GM12878 (cell line): ENCODE results near the gene SRCIN1.

ENCODE experiments used
- CBX3 ChIP-seq: fragments of 200-600 bp; sonication (generic); IDR thresholded peaks from 2 replicates; pipeline ENCODE4 v1.6.1; 2016; ENCODE audit warnings: low read depth, borderline replicate concordance
- EZH2 ChIP-seq: IDR thresholded peaks from 2 replicates; pipeline ENCODE4 v1.6.1; 2012; ENCODE audit warnings: low read depth, mild to moderate bottlenecking, control low read depth, inconsistent platforms, low read length, borderline replicate concordance; ENCODE audit not compliant: control insufficient read depth
- HDAC2 ChIP-seq: fragments of 200-600 bp; sonication (generic); IDR thresholded peaks from 2 replicates; pipeline ENCODE4 v1.6.1; 2017
- SREBF2 ChIP-seq: IDR thresholded peaks from 2 replicates; pipeline ENCODE4 v1.6.1; 2012; ENCODE audit warnings: mild to moderate bottlenecking, low read length
- TAF1 ChIP-seq: IDR thresholded peaks from 2 replicates; pipeline ENCODE4 v1.6.1; 2011; ENCODE audit warnings: mild to moderate bottlenecking, low read depth, low read length, borderline replicate concordance
- TF ChIP-seq, protein P1 (sequence below): IDR thresholded peaks from 2 replicates; pipeline ENCODE4 v1.6.1; 2011; ENCODE audit warnings: mild to moderate bottlenecking, low read depth, low read length, moderate library complexity; ENCODE audit not compliant: insufficient replicate concordance
- TF ChIP-seq, protein P2 (sequence below): fragments of 450-650 bp; IDR thresholded peaks from 2 replicates; pipeline ENCODE4 v1.6.1; 2017; ENCODE audit warnings: mild to moderate bottlenecking, moderate library complexity
- TF ChIP-seq, protein P3 (sequence below), 3 experiments: IDR thresholded peaks in 2 of 3; conservative IDR thresholded peaks in 1 of 3; 2 replicates each; pipeline ENCODE4 v1.5.1; 2011; ENCODE audit warnings: low read depth in 3 of 3, low read length in 3 of 3, mild to moderate bottlenecking in 3 of 3, control low read depth in 2 of 3, moderate library complexity in 2 of 3, inconsistent platforms in 1 of 3, mixed read lengths in 1 of 3; ENCODE audit not compliant: control insufficient read depth in 2 of 3, insufficient read depth in 1 of 3; ENCODE audit errors: extremely low read depth in 1 of 3

DNA sequence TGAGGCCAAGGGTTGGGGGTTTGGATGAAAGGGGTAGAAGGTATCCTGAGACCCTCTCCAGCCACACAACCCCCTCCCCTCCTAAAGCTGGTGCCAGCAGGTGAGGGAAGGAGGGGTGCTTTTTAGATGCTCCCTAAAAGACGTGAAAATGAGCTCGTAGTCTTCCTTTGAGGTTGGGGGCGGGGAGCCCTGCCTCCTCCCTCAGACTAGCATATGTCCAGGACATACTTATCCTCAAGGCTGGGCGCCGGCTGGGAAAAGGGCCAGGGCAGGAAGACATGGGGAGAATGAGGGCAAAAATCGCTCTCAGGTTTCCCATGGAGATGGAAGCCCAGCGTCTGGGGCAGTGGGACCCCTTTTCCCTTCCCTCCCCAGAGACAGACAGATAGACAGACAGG lies 26.7 kb downstream of the SRCIN1 start:
- TF ChIP-seq TAF1 (no peak), EZH2 (no peak), SREBF2 (no peak), CBX3 (no peak), HDAC2 (no peak)
- TF ChIP-seq, protein P1, sequence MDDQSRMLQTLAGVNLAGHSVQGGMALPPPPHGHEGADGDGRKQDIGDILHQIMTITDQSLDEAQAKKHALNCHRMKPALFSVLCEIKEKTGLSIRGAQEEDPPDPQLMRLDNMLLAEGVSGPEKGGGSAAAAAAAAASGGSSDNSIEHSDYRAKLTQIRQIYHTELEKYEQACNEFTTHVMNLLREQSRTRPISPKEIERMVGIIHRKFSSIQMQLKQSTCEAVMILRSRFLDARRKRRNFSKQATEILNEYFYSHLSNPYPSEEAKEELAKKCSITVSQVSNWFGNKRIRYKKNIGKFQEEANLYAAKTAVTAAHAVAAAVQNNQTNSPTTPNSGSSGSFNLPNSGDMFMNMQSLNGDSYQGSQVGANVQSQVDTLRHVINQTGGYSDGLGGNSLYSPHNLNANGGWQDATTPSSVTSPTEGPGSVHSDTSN: no peak
- TF ChIP-seq, protein P2, sequence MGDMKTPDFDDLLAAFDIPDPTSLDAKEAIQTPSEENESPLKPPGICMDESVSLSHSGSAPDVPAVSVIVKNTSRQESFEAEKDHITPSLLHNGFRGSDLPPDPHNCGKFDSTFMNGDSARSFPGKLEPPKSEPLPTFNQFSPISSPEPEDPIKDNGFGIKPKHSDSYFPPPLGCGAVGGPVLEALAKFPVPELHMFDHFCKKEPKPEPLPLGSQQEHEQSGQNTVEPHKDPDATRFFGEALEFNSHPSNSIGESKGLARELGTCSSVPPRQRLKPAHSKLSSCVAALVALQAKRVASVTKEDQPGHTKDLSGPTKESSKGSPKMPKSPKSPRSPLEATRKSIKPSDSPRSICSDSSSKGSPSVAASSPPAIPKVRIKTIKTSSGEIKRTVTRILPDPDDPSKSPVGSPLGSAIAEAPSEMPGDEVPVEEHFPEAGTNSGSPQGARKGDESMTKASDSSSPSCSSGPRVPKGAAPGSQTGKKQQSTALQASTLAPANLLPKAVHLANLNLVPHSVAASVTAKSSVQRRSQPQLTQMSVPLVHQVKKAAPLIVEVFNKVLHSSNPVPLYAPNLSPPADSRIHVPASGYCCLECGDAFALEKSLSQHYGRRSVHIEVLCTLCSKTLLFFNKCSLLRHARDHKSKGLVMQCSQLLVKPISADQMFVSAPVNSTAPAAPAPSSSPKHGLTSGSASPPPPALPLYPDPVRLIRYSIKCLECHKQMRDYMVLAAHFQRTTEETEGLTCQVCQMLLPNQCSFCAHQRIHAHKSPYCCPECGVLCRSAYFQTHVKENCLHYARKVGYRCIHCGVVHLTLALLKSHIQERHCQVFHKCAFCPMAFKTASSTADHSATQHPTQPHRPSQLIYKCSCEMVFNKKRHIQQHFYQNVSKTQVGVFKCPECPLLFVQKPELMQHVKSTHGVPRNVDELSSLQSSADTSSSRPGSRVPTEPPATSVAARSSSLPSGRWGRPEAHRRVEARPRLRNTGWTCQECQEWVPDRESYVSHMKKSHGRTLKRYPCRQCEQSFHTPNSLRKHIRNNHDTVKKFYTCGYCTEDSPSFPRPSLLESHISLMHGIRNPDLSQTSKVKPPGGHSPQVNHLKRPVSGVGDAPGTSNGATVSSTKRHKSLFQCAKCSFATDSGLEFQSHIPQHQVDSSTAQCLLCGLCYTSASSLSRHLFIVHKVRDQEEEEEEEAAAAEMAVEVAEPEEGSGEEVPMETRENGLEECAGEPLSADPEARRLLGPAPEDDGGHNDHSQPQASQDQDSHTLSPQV: no peak
- TF ChIP-seq, protein P3, sequence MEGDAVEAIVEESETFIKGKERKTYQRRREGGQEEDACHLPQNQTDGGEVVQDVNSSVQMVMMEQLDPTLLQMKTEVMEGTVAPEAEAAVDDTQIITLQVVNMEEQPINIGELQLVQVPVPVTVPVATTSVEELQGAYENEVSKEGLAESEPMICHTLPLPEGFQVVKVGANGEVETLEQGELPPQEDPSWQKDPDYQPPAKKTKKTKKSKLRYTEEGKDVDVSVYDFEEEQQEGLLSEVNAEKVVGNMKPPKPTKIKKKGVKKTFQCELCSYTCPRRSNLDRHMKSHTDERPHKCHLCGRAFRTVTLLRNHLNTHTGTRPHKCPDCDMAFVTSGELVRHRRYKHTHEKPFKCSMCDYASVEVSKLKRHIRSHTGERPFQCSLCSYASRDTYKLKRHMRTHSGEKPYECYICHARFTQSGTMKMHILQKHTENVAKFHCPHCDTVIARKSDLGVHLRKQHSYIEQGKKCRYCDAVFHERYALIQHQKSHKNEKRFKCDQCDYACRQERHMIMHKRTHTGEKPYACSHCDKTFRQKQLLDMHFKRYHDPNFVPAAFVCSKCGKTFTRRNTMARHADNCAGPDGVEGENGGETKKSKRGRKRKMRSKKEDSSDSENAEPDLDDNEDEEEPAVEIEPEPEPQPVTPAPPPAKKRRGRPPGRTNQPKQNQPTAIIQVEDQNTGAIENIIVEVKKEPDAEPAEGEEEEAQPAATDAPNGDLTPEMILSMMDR (IDR thresholded peaks at IDR 0.05 in 2 of 3, conservative IDR thresholded peaks at IDR 0.05 in 1 of 3; ENCODE audit: control insufficient read depth in 2 of 3, extremely low read depth in 1 of 3, insufficient read depth in 1 of 3, low read depth in 3 of 3, low read length in 3 of 3): no peak
